ENCODE measurements around the gene ANKRD40. TPM values are rescaled to one million over a fixed set of nuclear protein-coding genes. Genes with fewer than 3 reads are reported as not detected.

The ANKRD40 gene
- total RNA-seq, 1 experiment from 2014 or later = 72.0 TPM

- TF ChIP-seq ELF1 (IDR thresholded peaks at IDR 0.05; ENCODE audit: borderline replicate concordance, low read depth) (no peak), JUND (IDR thresholded peaks at IDR 0.05) (no peak), EGR1 (IDR thresholded peaks at IDR 0.05; ENCODE audit: low read depth) (peak; percentile 93), EZH2phosphoT487 (IDR thresholded peaks at IDR 0.05; ENCODE audit: borderline replicate concordance) (no peak), REST (IDR thresholded peaks at IDR 0.05; ENCODE audit: low read depth) (no peak), POLR2AphosphoS5 (IDR thresholded peaks at IDR 0.05; ENCODE audit: low read depth, low read length) (peak; percentile 99), ZFX (IDR thresholded peaks at IDR 0.05) (peak; percentile 96), ZNF274 (IDR thresholded peaks at IDR 0.05; ENCODE audit: low read depth, low read length) (no peak), CBX3 (IDR thresholded peaks at IDR 0.05; ENCODE audit: low read depth) (peak; percentile 71; the same call in 1 of the 2 replicates), ZBTB33 (IDR thresholded peaks at IDR 0.05; ENCODE audit: extremely low read depth, insufficient replicate concordance, low read length) (peak; percentile 65), POLR2A (IDR thresholded peaks at IDR 0.05; ENCODE audit: borderline replicate concordance, extremely low read depth, insufficient read depth, insufficient read length) (peak; percentile 84)
Observed at GRCh38 chr17:50719144-50719923, 11.6 kb upstream of the ANKRD40 start, which contains the start of gene LUC7L3 (continued).
